HepG2 (cell line): Measurements from ENCODE around the gene RCC1. TPM values are rescaled to one million over a fixed set of nuclear protein-coding genes. Genes with fewer than 3 reads are reported as not detected.

Source experiments
- ARNT2 ChIP-seq: sonication (generic); formaldehyde crosslinking; IDR thresholded peaks from 2 replicates; pipeline ENCODE4 v1.8.0; 2022; ENCODE audit warnings: mild to moderate bottlenecking, low read depth, missing genetic modification reagents, moderate library complexity
- HNF4A ChIP-seq: sonication (generic); formaldehyde crosslinking; IDR thresholded peaks from 2 replicates; pipeline ENCODE4 v1.4.0; 2020; ENCODE audit warnings: missing genetic modification reagents
- KAT2B ChIP-seq: fragments of 150-350 bp; IDR thresholded peaks from 2 replicates; pipeline ENCODE4 v1.6.1; 2014; ENCODE audit warnings: low read depth, low read length, borderline replicate concordance
- MXI1 ChIP-seq: IDR thresholded peaks from 3 replicates; pipeline ENCODE4 v1.6.1; 2012; ENCODE audit warnings: low read depth, low read length, inconsistent platforms, borderline replicate concordance
- PHF20 ChIP-seq: sonication (generic); formaldehyde crosslinking; IDR thresholded peaks from 2 replicates; pipeline ENCODE4 v1.5.0; 2020; ENCODE audit warnings: mild to moderate bottlenecking, missing genetic modification reagents
- POLR2A ChIP-seq, 2 experiments: IDR thresholded peaks; 2 replicates each; pipeline ENCODE4 v1.6.1; 2011; ENCODE audit warnings: low read depth in 2 of 2, low read length in 2 of 2, mild to moderate bottlenecking in 1 of 2, moderate library complexity in 1 of 2; ENCODE audit not compliant: insufficient read depth in 1 of 2
- POLR2AphosphoS5 ChIP-seq: IDR thresholded peaks from 2 replicates; pipeline ENCODE4 v1.6.1; 2012; ENCODE audit warnings: low read depth, low read length
- SOX5 ChIP-seq: IDR thresholded peaks from 2 replicates; pipeline ENCODE4 v1.6.1; 2016; ENCODE audit warnings: borderline replicate concordance
- TBX3 ChIP-seq: fragments of 450-650 bp; IDR thresholded peaks from 2 replicates; pipeline ENCODE4 v1.6.1; 2017; ENCODE audit warnings: antibody characterized with exemption, mild to moderate bottlenecking, inconsistent platforms, borderline replicate concordance
- TP53 ChIP-seq: sonication (generic); formaldehyde crosslinking; conservative IDR thresholded peaks from 2 replicates; pipeline ENCODE4 v1.4.0; 2020; ENCODE audit warnings: missing genetic modification reagents
- ZBTB21 ChIP-seq: sonication (generic); formaldehyde crosslinking; IDR thresholded peaks from 2 replicates; pipeline ENCODE4 v1.4.0; 2020; ENCODE audit warnings: missing genetic modification reagents
- ZNF230 ChIP-seq: sonication (generic); formaldehyde crosslinking; IDR thresholded peaks from 2 replicates; pipeline ENCODE4 v1.4.0; 2020; ENCODE audit warnings: mild to moderate bottlenecking, missing genetic modification reagents
- ZNF331 ChIP-seq: sonication (generic); formaldehyde crosslinking; IDR thresholded peaks from 2 replicates; pipeline ENCODE4 v1.4.0; 2020; ENCODE audit warnings: missing genetic modification reagents
- ZNF33B ChIP-seq: sonication (generic); formaldehyde crosslinking; IDR thresholded peaks from 2 replicates; pipeline ENCODE4 v1.5.1; 2020; ENCODE audit warnings: mild to moderate bottlenecking, missing genetic modification reagents
- ZNF451 ChIP-seq: sonication (generic); formaldehyde crosslinking; IDR thresholded peaks from 2 replicates; pipeline ENCODE4 v1.5.0; 2020; ENCODE audit warnings: mild to moderate bottlenecking, missing genetic modification reagents
- ZNF788 ChIP-seq: sonication (generic); formaldehyde crosslinking; IDR thresholded peaks from 2 replicates; pipeline ENCODE4 v1.5.0; 2020; ENCODE audit warnings: mild to moderate bottlenecking, missing genetic modification reagents, borderline replicate concordance
- polyA plus RNA-seq, 8 experiments: library from polyadenylated mRNA; depleted of rRNA in 3 of 8; stranded (reverse) in 7 of 8; unstranded in 1 of 8; fragments of >200 nt; fragmentation: Illumina TruSeq in 4 of 8; extraction: Trizol in 4 of 8; gene quantifications; 2 replicates each; pipeline versions ENCODE4 v1.2.1 to v1.2.3, GENCODE V29; 2011 to 2016; ENCODE audit warnings: low read depth in 4 of 8, missing spikeins in 1 of 8, mixed read lengths in 1 of 8; ENCODE audit not compliant: insufficient read depth in 1 of 8
- total RNA-seq, 5 experiments: library from RNA; depleted of rRNA; stranded (reverse); fragments of >200 nt; fragmentation: Illumina TruSeq; extraction: Trizol; gene quantifications; 2 replicates each; pipeline ENCODE4 v1.2.3, GENCODE V29; 2016; ENCODE audit warnings: low read depth in 1 of 5
- TF ChIP-seq, protein P1 (sequence below): sonication (generic); formaldehyde crosslinking; IDR thresholded peaks from 2 replicates; pipeline ENCODE4 v1.5.0; 2020; ENCODE audit warnings: missing genetic modification reagents, mild to moderate bottlenecking, borderline replicate concordance
- TF ChIP-seq, protein P2 (sequence below): sonication (generic); formaldehyde crosslinking; IDR thresholded peaks from 2 replicates; pipeline ENCODE4 v1.9.0; 2021; ENCODE audit warnings: missing genetic modification reagents, borderline replicate concordance
- TF ChIP-seq, protein P3 (sequence below): fragments of 450-650 bp; IDR thresholded peaks from 2 replicates; pipeline ENCODE4 v1.6.1; 2016
- TF ChIP-seq, protein P4 (sequence below): sonication (generic); formaldehyde crosslinking; IDR thresholded peaks from 2 replicates; pipeline ENCODE4 v1.4.0; 2020; ENCODE audit warnings: mild to moderate bottlenecking, missing genetic modification reagents, borderline replicate concordance
- TF ChIP-seq, protein P5 (sequence below): sonication (generic); formaldehyde crosslinking; IDR thresholded peaks from 2 replicates; pipeline ENCODE4 v1.8.1; 2023; ENCODE audit warnings: mild to moderate bottlenecking, missing genetic modification reagents

Gene RCC1
- total and polyA plus RNA-seq, 2 of the 13 experiments (the other 11 are each of a cell fraction or from before 2014, with no cell fraction given): 47.2 to 80.8 TPM

DNA sequence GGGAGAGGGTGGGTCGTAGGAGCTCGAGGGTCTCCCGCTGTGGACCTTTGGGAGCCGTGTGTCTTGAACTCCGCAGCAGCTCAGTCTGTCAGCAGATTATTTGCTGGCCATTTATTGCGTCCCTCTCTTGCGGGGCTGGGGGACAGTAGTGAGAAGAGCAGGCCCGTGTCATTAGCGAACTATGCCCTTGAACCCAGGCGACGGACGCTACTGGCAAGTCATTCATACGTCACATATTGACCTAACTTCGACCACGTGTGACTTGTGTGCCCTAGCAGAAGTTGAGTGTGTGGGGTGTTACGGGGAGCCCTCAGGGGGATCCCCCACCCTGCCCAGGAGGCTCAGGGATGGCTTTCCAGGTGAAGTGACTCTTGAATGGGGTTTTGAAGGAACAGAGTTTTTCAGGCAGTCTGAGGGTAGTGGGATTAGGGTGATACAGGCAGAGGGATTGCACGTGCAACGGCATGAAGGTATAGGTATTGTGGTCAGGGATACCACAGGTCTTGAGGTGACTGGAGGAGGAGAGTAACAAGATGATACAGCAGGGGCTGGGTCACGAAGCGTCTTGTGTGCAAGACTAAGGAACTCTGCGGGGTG lies 13.0 kb downstream of the RCC1 start (continued):
- no peak for TF ChIP-seq ZNF230 (CRISPR knock-in tag)
- peak; percentile 39; the same call in 1 of the 2 replicates for TF ChIP-seq TBX3
- TF ChIP-seq MXI1: peak; percentile 49; the same call in 1 of the 3 replicates
- 0 out of 2 replicates have a peak, but pooled peaks have one; percentile 32 for TF ChIP-seq ZNF331 (CRISPR knock-in tag)
- TF ChIP-seq, protein P1, sequence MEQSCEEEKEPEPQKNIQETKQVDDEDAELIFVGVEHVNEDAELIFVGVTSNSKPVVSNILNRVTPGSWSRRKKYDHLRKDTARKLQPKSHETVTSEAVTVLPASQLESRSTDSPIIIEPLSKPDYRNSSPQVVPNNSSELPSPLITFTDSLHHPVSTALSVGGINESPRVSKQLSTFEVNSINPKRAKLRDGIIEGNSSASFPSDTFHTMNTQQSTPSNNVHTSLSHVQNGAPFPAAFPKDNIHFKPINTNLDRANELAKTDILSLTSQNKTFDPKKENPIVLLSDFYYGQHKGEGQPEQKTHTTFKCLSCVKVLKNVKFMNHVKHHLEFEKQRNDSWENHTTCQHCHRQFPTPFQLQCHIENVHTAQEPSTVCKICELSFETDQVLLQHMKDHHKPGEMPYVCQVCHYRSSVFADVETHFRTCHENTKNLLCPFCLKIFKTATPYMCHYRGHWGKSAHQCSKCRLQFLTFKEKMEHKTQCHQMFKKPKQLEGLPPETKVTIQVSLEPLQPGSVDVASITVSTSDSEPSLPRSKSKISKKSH (CRISPR knock-in tag): no peak
- TF ChIP-seq, protein P2, sequence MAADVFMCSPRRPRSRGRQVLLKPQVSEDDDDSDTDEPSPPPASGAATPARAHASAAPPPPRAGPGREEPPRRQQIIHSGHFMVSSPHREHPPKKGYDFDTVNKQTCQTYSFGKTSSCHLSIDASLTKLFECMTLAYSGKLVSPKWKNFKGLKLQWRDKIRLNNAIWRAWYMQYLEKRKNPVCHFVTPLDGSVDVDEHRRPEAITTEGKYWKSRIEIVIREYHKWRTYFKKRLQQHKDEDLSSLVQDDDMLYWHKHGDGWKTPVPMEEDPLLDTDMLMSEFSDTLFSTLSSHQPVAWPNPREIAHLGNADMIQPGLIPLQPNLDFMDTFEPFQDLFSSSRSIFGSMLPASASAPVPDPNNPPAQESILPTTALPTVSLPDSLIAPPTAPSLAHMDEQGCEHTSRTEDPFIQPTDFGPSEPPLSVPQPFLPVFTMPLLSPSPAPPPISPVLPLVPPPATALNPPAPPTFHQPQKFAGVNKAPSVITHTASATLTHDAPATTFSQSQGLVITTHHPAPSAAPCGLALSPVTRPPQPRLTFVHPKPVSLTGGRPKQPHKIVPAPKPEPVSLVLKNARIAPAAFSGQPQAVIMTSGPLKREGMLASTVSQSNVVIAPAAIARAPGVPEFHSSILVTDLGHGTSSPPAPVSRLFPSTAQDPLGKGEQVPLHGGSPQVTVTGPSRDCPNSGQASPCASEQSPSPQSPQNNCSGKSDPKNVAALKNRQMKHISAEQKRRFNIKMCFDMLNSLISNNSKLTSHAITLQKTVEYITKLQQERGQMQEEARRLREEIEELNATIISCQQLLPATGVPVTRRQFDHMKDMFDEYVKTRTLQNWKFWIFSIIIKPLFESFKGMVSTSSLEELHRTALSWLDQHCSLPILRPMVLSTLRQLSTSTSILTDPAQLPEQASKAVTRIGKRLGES: no peak
- TF ChIP-seq PHF20 (CRISPR knock-in tag): peak; percentile 28; the same call in 1 of the 2 replicates
- peak; percentile 55 to 80 for TF ChIP-seq POLR2A (IDR thresholded peaks at IDR 0.05; ENCODE audit: insufficient read depth in 1 of 2, low read depth in 2 of 2, low read length in 2 of 2)
- TF ChIP-seq TP53: no peak
- no peak for TF ChIP-seq ARNT2 (CRISPR knock-in tag)
- TF ChIP-seq HNF4A: peak; percentile 61; the same call in 1 of the 2 replicates
- TF ChIP-seq, protein P3, sequence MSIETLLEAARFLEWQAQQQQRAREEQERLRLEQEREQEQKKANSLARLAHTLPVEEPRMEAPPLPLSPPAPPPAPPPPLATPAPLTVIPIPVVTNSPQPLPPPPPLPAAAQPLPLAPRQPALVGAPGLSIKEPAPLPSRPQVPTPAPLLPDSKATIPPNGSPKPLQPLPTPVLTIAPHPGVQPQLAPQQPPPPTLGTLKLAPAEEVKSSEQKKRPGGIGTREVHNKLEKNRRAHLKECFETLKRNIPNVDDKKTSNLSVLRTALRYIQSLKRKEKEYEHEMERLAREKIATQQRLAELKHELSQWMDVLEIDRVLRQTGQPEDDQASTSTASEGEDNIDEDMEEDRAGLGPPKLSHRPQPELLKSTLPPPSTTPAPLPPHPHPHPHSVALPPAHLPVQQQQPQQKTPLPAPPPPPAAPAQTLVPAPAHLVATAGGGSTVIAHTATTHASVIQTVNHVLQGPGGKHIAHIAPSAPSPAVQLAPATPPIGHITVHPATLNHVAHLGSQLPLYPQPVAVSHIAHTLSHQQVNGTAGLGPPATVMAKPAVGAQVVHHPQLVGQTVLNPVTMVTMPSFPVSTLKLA: peak; percentile 72
- TF ChIP-seq ZNF451 (CRISPR knock-in tag): no peak
- TF ChIP-seq, protein P4, sequence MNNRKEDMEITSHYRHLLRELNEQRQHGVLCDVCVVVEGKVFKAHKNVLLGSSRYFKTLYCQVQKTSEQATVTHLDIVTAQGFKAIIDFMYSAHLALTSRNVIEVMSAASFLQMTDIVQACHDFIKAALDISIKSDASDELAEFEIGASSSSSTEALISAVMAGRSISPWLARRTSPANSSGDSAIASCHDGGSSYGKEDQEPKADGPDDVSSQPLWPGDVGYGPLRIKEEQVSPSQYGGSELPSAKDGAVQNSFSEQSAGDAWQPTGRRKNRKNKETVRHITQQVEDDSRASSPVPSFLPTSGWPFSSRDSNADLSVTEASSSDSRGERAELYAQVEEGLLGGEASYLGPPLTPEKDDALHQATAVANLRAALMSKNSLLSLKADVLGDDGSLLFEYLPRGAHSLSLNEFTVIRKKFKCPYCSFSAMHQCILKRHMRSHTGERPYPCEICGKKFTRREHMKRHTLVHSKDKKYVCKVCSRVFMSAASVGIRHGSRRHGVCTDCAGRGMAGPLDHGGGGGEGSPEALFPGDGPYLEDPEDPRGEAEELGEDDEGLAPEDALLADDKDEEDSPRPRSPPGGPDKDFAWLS: no peak
- no peak for TF ChIP-seq SOX5 (CRISPR knock-in tag)
- no peak for TF ChIP-seq ZNF788 (CRISPR knock-in tag)
- TF ChIP-seq, protein P5, sequence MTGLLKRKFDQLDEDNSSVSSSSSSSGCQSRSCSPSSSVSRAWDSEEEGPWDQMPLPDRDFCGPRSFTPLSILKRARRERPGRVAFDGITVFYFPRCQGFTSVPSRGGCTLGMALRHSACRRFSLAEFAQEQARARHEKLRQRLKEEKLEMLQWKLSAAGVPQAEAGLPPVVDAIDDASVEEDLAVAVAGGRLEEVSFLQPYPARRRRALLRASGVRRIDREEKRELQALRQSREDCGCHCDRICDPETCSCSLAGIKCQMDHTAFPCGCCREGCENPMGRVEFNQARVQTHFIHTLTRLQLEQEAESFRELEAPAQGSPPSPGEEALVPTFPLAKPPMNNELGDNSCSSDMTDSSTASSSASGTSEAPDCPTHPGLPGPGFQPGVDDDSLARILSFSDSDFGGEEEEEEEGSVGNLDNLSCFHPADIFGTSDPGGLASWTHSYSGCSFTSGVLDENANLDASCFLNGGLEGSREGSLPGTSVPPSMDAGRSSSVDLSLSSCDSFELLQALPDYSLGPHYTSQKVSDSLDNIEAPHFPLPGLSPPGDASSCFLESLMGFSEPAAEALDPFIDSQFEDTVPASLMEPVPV (CRISPR knock-in tag): no peak
- no peak for TF ChIP-seq KAT2B
- TF ChIP-seq ZNF33B (CRISPR knock-in tag): peak; percentile 67; the same call in 1 of the 2 replicates
- TF ChIP-seq ZBTB21 (CRISPR knock-in tag): peak; percentile 21; the same call in 1 of the 2 replicates
- TF ChIP-seq POLR2AphosphoS5: peak; percentile 49; the same call in 1 of the 2 replicates
